Inflammatory macrophage (primary cell): ENCODE data around the gene DLST.
A peak's percentile ranks its signal among the peaks of the same experiment; 100 is the strongest.

Experiments
- DNase-seq, 2 donors: peaks; one replicate each; pipeline ENCODE4 v3.0.0-alpha.2; 2020 to 2022
- total RNA-seq, 18 experiments: gene quantifications; one replicate each; lab custom pipeline; 2026; ENCODE audit warnings: mixed read lengths in 6 of 18, inconsistent platforms in 2 of 18; lab: John Stamatoyannopoulos, UW

The DLST gene
- 75.8 to 154 (median 103) reads per million in 18 experiments for total RNA-seq

DNA sequence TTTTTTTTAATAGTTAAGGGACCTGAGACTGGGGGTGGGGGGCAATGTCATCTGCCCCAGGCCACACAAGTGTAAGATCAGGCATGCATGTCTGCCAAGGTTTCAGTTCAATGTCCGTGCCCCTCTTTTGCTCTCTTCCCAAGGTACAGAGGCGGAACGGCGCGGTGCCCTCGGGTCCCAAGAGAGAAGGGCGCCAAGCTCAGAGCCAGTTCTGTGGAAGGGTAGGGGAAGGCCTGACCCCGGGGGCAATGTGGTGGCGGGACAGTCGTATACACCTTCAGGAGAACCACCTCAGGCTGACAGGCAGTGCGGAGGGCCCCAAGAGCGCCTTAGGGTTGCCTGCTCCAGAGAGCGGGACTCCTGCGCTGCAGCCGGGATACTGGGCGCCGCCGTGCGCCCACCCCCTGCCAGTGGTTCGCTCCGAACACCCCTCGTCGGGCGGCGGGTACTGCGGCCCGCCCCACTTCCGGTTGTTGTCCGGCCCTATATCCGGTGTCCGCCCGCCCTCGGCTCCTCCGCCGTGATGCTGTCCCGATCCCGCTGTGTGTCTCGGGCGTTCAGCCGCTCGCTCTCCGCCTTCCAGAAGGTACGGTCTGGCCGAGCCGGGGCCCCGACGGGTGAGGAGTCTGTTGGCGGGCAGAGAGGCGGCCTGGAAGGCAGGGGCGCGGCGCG is at the start of gene DLST:
Gene DLST (plus strand): TSS at position 486 of the 672 bp plus-strand sequence. CDS start 38 bp downstream, at position 524.
- DNase-seq = peak; percentile 88 to 89

DNA sequence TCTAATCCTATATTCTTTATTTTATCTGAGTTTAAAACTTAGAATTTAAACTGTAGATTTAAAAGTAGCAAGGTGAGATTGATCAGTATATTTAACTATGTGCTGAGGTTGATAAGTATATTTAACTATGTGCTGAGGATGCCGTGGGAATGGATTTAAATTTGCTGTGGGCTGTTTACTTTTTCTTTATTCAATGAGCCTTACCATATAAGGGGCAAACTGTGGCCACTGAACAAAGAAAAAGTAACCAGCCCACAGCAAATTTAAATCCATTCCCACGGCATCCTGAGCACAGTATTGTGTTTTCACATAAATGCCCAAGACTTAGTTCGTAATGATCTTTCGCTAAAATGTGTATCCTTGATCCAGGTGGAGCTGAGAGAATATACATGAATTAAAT is 48.9 kb upstream of the DLST start:
- no peak for DNase-seq

DNA sequence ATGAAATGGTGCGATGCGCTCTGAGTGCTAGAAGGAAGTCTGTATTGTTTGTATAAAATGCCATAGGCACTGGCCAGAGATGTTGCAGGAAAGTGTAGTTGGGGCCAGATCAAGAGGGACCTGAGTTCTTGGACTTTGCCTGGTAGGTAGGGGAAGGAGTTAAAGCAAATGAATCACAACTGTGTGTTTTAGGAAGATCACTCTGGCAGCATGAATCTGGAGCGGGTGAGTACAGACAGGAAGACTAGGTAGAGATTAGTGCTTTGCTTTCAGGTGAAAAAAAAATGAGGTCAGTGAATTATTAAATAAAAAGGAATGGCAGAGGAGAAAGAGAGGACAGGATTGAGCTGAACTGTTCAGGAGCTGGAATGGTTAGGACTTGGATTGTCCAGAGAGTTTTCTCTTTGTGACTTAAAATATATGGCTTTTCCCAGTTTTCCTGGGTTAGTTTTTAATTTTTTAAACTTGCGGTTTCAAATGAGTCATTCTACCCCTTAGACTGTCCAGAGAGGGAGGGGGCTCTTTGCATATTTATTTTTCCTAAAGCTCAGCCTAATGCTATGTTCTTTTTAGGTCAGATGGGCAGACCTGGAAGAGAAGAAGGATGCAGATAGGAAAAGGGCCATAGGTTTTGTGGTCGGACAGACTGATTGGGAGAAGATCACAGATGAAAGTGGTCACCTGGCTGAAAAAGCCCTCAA is 46.9 kb upstream of the DLST start:
- DNase-seq = no peak

DNA sequence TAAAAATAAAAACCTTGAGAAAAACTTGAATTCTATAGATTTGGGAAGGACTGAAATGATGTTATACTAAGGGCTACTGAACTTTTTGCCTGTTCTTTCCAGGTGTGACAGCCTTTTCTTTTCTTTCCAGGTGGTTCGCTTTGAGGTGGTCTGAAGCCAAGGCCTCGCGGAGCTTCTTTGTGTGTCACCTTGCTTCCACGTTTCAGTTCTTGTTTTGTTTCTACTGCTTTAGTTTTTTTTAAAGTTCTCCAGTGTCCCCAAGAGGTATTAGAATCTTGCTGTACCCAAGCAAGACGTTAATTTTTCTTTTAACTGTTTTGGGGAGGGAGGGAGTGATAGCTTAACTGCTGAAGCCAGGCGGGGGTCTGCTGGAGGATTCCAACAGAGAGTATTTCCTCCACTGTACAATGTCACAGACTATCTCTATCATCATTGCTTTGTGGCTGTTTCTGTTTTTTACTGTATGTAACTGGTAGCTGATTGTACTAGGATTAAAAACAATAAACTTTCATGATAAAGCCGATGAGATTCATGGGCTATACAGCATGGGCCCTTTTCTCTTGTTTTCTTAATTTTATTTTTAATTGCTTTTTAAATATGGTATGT is 46.0 kb upstream of the DLST start:
- DNase-seq = no peak

DNA sequence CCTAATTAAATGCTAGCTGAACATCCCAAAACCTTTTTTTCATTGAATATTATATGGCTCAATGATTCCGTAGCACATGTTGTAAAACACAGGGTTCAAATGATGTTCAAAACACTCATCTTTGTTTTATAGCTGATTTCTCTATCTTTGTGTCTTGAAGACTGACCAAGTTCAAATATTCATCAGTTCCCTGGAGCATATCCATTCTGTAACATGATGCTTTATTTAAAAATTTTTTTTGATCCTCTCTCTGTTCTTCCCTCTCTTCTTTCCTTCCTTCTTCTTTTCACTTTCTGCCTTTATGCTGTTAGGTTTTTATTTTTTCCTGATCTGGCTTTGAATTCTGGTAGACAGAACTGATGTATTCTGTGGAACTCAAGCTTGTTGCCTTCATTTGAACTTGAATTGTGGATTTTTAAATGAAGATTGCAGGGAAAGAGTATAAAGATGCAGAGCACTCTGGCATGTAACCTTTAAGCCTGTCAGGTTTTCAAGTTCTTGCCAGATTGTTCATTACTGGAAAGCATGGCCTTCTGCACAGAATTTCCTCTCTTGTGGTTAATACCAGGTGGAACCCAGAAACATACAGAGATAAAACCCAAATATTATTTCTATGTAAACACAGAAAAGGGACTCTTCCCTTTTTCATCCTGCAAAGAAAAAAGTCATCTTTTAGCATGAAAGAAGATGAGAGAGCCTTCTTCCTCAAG is 45.3 kb upstream of the DLST start:
- DNase-seq = no peak

DNA sequence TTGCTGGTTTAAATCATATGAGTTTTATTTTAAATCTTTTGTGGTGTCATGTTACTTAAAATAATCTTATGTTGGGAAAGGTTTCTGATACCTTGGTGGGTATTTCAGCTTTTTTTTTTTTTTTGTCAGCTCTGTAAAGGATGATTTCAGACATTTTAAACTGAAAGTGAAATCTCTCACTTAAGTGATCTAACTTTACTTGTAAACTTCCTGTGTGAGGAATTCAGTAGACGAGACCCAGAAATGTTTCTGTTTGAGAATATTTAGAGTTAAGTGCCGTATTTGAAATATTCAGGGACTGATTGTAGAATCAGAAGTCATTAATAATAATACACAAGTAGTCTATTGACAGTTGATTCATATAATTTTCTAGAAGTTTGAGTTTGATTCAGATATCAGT is 43.5 kb upstream of the DLST start:
- DNase-seq = no peak

DNA sequence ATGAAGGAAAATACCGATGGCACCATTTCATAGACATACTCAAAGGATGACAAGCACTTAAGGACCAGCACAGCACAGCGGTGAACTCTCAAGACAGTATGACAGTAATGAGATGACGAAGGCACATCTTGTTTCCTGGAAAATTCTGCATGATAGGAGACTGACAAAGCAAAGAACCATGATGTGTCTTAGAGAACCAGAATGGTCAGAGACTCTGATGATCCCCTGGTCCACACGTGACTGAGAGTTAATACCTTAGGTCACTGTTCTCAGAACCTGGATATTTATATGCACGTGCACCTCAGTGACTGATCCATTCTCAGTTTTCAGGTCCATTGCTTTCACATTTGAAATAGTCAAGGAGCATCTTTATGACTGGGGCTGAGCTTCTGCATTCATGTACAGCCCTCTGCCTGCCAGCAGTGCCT is 41.1 kb upstream of the DLST start:
- DNase-seq = no peak

DNA sequence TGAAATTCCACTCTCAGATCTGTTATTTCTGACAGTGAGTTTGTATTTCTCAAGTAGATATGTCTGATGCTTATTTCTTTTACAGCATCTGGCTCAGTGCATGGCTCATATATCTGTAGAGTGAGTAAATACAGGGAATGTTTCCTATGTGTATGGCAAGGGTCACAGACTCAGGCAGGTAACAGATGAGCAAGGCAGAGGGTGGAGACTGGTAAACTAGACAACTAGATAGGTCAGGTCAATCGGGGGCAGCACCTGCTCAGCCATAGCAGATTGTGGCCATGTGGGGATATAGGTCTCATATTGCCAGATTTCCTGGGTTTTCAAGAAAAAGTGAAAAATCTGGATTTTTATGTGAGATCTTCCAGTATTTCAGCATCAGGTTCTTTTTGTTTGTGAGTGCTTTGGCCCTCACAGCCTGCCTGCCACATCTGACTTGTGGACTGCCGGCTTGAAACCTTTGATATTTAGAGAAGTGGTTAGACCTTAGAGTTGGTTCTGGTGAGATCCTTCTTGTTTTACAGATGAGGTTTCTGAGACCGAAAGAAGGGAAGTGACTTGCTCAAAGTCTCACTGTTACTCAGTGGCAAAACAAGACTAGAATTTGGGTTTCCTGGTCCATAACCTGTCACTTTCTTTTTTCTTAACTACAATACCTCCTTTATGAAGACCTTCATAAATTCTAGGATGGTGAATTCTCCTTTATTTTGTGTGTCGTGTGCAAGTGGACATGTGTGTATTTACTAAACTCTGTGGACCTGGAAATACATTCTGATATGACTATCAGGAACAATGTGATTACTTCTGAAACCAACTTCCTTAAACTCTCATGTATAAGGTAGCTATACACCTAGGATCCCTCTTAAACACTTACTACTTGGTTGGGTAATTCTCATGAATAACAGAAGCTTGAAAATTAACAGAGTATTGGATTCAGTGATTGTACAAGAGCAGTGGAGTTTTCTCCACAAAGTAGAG is 40.2 kb upstream of the DLST start:
- DNase-seq = peak; percentile 76 to 80

DNA sequence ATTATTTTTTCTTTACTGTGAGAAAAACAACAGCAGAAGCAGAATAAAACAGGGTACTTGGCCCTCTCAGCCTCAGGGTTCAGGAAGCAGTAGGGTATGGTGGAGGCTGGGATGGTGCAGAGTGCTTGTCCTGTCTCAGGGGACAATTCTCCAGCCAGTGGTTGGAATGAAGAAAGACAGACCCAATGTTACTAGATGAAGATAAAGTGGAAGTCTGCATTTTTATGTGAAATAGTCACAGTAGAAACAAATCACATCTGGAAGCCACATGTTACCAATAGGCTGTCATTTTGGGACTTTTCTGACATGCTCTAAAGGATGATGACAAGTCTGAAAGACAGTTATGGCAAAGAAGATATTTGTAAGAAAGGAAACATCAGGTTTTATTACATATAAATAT is 38.1 kb upstream of the DLST start:
- DNase-seq = no peak

DNA sequence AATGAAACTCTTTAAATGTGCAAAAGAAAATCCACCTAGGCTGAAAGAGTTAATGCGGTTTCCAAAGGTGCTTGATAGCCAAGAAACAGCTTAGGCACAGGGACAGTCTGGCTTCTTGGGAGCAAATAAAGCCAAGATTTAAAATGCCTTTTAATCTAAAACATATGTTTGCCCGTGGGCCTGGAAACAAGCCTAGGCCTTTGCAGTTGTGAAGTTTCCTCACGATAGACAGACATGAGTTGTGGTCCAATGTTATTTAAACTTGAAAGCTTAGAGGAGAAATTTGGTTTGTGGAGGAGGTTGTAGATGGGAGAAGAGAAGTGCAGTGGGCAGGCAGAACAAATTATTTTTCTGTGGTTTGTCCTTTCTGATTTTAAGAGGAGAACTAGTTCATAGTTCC is 35.5 kb upstream of the DLST start:
- no peak for DNase-seq

DNA sequence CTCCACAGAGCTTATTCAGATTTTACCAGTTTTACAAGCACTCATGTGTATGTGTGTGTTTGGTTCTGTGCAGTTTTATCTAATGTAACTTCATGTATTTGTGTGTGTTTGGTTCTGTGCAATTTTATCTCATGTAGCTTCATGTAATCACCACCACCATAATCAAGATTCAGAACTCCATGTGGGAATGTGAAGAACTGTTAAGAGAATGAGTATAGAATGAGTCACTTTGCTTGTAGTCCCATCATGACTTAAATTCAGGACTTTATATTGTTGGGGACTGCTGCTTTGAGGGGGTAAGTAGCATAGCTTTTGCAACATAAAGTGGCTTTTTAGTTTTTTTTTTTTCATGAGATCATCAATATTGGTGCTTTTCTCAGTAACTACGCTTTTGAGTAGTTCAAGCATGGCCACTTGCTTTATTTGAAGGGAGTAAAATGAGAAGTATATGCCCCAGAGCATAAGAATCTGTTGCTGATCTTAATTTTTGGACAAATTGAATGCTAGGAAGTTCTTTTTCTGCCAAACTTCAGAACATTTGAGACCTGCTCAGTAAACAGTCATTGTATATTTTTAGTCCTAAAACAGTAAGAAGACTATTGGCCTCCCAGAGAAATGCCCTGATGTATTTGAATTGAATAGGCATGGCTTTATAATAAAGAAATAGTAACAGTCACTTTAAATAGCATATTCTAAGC is 34.6 kb upstream of the DLST start:
- DNase-seq = no peak

DNA sequence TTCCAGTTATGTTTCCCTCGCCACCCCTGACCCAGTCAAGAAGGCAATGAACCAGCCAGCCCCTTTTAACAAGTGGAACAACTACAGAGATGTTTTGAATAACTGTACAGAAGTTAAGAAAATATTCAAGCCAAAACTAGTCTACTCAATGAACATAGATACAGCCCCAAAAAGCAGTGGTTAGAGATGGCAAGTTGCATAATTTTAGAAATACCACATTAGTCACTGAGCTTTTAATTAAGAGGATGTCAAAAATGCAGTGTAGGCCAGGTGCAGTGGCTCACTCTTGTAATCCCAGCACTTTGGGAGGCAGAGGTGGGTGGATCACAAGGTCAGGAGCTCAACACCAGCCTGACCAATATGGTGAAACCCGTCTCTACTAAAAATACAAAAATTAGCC is 32.9 kb upstream of the DLST start:
- DNase-seq = no peak

DNA sequence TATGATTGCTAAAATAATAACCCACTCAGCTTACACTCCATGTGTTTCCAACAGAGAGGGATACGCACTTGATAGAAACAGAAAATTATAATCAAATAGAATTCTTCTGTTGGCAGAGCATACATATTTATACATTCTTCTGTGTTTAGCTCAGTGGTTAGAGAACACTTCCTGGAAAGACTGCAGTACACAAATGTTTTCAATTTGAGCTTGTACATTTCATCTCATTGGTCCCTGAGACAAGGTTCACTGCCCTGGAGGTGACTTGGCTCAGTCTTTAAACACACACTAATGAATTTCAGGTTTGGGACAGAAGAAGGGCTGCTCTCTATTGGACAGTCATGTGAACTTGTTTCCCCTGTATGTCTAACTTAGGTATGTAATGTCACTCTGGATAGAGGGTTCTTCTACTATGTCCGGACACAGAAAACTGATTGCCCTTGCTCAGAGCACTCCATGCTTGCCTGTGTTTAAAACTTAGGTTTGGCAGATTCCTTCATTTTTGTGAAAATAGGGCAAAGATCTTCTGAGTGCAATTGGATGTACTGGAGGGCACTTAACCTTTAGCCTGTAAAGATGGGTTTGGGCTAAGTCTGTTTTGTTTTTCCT is 28.7 kb upstream of the DLST start:
- DNase-seq = no peak

DNA sequence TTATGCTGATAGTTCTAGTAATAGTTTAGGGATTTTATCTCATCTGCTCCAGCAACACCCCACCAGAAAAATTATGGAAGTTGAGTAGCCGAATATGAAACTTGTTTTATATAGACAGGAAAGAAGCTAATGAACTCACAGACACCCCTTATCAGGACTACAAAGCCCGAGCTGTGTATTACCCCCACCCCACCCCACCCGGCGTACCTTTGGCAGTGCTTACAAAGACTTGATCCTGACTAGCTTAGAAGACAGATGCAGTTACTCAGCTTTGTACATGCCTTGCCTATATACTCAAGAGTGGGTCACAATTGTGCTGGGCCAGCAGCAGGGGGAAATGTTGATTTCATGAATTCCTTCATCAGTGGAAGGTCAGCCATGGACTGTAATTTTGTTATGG is 28.1 kb upstream of the DLST start:
- DNase-seq = no peak

DNA sequence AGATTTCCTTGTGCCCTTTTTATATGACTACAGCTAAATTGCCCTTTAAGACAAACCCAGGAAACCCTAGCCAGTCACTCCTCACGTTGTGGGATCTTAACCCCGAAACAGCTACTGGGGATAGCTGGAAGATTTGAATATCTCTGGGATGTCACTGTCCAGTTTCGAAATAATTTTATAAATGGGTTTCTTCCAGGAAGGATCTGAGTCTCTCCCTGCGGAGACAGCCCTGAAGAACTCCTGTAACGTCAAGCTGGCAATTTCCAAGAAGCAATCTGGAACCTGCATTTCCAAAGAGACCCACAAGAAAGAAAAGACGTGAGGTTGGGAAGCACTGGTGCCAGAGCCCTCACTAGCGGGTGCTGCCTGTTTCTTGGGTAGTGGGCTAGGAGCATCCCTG is 26.7 kb upstream of the DLST start:
- no peak for DNase-seq

DNA sequence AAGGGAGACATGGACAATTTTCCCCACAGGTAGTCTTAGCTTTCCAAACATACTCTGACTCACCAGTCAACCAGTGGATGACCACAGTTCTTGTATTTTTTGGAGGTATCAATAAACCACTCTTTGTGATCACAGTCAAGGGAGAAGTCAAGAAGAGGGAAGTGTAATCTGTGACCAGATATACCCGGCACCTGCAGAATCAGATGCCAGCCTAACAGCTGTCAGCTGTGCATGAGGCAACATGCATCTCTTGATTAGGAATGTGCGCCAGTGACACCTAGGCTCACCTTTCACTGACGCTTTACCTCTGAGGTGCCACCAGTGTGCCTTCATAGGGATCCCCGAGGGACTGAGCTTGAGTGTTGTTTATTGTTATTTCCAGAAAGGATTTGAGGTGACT is 25.8 kb upstream of the DLST start:
- no peak for DNase-seq

DNA sequence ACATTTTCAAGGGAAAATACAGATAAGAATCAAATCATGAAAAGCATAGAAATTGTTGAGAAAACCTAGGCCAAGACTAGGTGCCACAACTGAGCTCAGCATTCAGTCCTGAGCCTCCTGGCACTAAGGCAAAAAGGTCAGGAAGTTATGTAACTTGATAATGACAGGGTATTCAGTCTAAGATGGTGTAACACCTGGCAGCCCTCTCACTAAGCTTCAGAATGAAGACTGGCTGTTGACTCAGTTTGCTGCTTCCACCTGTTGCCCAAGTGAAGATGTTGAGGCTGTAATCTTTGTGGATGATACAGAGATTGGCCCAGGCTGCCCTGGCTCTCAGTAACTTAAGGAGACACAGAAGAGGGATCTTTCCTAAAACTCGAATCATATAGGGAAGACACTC is 25.4 kb upstream of the DLST start:
- DNase-seq = no peak

DNA sequence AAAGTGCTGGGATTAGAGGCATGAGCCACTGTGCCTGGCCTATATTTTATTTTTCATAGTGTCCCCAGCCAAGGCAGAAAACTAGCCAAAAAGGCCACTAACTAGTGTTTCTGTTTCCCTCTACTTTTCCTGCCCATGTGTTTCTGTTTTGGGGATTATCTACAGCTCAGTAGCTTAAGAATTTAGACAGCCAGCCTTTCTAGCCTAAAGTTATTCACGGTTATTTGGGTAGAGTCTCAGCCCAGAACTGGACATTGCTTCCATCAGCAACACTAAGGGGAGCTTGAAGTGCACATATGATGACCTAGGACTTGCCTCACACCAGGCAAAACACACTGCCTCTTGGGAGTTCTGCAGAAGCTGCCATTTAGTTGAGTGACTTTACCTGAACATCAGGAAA is 23.7 kb upstream of the DLST start:
- DNase-seq = no peak

DNA sequence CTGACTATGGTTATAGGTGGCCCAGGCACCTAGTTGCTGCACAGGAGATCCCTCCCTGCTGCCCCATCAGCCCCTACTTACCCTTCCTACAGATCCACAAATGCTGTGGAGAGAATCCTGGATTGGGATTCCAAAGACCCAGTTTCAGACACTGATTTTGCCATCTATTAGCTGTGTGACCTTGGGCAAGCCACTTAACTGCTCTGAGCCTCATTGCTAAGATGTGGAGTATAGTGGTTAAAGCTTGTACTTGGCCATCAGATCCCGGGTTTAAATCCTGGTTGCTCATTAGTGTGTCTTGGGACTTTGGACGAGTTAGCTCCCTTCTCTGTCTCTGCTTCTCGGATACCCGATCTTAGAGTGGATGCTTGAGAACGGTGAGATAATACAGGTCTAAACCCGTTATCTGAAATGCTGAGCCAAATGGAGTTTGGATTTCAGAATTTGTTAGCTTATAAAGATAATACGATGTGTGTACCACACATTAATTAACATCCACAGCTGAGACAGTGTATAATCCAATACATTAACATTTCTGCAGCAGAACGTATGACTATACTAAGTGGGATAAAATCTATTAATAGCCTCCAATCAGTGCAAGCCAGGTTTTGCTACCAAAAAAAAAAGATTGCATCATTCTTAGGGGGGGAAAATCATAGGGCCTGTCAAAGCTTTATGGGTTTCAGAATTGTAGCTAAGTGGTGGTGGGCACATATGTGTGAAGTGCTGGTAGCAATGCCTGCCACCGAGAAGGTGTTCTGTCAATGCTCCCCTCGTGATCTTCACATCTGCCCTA is 21.8 kb upstream of the DLST start:
- no peak for DNase-seq
